LNCaP clone FGC (cell line): ENCODE data around the gene CMSS1.

Source experiments
- DNase-seq: peaks from one replicate; pipeline ENCODE4 v3.0.0-alpha.2; 2011; ENCODE audit warnings: low read depth
- H3K4me3 ChIP-seq: 2 replicates; pipeline ENCODE4 v1.5.1; 2011; ENCODE audit warnings: mild to moderate bottlenecking, low read depth, low read length, control low read depth
- TF ChIP-seq, protein P1 (sequence below): IDR thresholded peaks from 2 replicates; pipeline ENCODE4 v1.5.1; 2012; ENCODE audit warnings: mild to moderate bottlenecking; ENCODE audit not compliant: control insufficient read depth, insufficient read depth; ENCODE audit errors: extremely low read depth

CMSS1 gene

GRCh38 chr3:99789011-99789721, 28.5 kb upstream of the CMSS1 start:
- TF ChIP-seq, protein P1, sequence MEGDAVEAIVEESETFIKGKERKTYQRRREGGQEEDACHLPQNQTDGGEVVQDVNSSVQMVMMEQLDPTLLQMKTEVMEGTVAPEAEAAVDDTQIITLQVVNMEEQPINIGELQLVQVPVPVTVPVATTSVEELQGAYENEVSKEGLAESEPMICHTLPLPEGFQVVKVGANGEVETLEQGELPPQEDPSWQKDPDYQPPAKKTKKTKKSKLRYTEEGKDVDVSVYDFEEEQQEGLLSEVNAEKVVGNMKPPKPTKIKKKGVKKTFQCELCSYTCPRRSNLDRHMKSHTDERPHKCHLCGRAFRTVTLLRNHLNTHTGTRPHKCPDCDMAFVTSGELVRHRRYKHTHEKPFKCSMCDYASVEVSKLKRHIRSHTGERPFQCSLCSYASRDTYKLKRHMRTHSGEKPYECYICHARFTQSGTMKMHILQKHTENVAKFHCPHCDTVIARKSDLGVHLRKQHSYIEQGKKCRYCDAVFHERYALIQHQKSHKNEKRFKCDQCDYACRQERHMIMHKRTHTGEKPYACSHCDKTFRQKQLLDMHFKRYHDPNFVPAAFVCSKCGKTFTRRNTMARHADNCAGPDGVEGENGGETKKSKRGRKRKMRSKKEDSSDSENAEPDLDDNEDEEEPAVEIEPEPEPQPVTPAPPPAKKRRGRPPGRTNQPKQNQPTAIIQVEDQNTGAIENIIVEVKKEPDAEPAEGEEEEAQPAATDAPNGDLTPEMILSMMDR = peak; percentile 64
- DNase-seq = no peak
- H3K4me3 ChIP-seq = no peak overlapping the region

GRCh38 chr3:99794485-99794884, 23.2 kb upstream of the CMSS1 start:
- DNase-seq = no peak
- H3K4me3 ChIP-seq = no peak overlapping the region
- TF ChIP-seq, protein P1 = no peak

DNA sequence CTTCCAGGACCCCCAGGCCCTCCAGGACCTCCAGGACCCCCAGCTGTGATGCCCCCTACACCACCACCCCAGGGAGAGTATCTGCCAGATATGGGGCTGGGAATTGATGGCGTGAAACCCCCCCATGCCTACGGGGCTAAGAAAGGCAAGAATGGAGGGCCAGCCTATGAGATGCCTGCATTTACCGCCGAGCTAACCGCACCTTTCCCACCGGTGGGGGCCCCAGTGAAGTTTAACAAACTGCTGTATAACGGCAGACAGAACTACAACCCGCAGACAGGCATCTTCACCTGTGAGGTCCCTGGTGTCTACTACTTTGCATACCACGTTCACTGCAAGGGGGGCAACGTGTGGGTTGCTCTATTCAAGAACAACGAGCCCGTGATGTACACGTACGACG, 22.1 kb upstream of the CMSS1 start:
- H3K4me3 ChIP-seq = no peak overlapping the region
- TF ChIP-seq, protein P1 = no peak
- DNase-seq = no peak

DNA sequence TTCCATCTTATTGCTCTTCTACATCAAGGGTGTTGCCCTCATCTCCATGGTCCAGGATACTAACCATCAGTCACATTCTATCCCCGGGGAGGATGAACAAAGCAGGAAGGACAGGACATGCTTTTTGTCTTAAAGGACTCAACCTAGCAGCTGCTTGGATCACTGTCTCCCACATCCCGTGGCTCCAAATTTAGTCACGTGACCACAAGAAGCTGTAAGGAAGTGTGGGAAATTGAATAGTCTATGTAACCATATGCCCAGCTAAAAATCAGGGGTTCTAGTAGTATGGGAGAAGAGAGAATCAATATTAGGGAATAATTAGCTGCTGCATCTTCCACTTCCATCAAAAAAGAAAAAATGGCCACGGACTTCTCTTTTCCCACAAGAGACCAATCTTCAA, 18.2 kb upstream of the CMSS1 start:
- TF ChIP-seq, protein P1 = no peak
- no peak overlapping the region for H3K4me3 ChIP-seq
- DNase-seq = no peak

GRCh38 chr3:99803297-99803696, 14.4 kb upstream of the CMSS1 start:
- TF ChIP-seq, protein P1 = no peak
- H3K4me3 ChIP-seq = no peak overlapping the region

DNA sequence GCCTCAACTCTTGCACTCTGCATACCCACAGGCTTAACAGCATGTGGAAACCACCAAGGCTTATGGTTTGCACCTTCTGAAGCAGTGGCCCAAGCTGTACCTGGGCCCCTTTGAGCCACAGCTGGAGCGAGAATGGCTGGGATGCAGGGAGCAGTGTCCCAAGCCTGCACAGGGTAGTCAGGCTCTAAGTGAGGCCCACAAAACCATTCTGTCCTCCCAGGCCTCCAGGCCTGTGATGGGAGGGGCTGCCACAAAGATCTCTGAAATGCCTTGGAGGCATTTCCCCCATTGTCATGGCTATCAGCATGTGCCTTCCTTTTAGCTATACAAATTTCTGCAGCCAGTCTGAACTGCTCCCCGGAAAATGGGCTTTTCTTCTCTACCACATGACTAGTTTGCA, 12.5 kb upstream of the CMSS1 start:
- TF ChIP-seq, protein P1 = no peak
- DNase-seq = no peak
- H3K4me3 ChIP-seq = no peak overlapping the region

More at GRCh38 chr3:99803297-99803696, 14.4 kb upstream of the CMSS1 start:
- no peak for DNase-seq

GRCh38 chr3:99808163-99808794, 9.4 kb upstream of the CMSS1 start:
- peak; percentile 50 for DNase-seq
- TF ChIP-seq, protein P1 = peak; percentile 90
- no peak overlapping the region for H3K4me3 ChIP-seq
